Hair follicle dermal papilla cell (primary cell): ENCODE results near the gene PSD2. TPM values are rescaled to one million over a fixed set of nuclear protein-coding genes. Genes with fewer than 3 reads are reported as not detected.

Experiments
- small RNA-seq: library from RNA; depleted of rRNA; stranded (forward); fragments of <200 nt; gene quantifications from one replicate; pipeline ENCODE3, GENCODE V24; 2012
- total RNA-seq: library from RNA; depleted of rRNA; stranded (reverse); fragments of >200 nt; gene quantifications from 2 replicates; pipeline ENCODE4 v1.2.3, GENCODE V29; 2012

Gene PSD2
- 0.32 and 0.36 TPM in 2 replicates for total RNA-seq

GRCh38 chr5:139795074-139796001 is at the start of gene PSD2:
Gene PSD2 (plus strand): TSS chr5:139795808. CDS start chr5:139809441, 13,633 bp downstream.

Small RNA genes within 50 kb of the gene (small RNA-seq; reads per million reads assigned to genes)
- not detected for gene AC008667.4

Other genes with a start within 250 kb of the PSD2 start
- gene UBE2D2, start 234.5 kb upstream of the PSD2 start, total RNA-seq, result 41.4 and 45.8 TPM in 2 replicates
- 146 and 199 TPM in 2 replicates for gene CXXC5, start 147.5 kb upstream of the PSD2 start, total RNA-seq
- 2.8 and 4.5 TPM in 2 replicates for gene NRG2, start 247.5 kb downstream of the PSD2 start, total RNA-seq